ENCODE data around the gene PIP4K2A.
A peak's percentile ranks its signal among the peaks of the same experiment; 100 is the strongest.

The PIP4K2A gene

DNA sequence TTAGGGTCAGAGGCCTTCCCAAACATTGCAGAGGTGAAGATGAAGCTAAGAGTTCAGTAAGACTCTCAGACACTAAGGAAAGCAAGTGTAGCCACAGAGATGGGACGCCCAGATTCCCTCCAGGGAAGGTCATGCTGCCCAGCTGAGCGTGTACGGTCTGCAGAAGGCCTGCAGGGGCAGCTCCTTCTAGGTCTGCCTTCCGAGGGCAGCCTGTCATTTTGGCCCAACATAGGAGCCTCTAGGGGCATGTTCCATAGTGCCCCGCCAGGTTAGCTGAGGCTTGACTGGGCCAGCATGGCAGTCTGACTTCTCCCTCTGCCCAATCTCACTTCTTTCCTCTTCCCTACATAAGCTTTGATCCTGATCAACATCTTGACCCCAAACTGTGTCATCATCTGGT lies 130.7 kb downstream of the PIP4K2A start:
- no peak for DNase-seq

DNA sequence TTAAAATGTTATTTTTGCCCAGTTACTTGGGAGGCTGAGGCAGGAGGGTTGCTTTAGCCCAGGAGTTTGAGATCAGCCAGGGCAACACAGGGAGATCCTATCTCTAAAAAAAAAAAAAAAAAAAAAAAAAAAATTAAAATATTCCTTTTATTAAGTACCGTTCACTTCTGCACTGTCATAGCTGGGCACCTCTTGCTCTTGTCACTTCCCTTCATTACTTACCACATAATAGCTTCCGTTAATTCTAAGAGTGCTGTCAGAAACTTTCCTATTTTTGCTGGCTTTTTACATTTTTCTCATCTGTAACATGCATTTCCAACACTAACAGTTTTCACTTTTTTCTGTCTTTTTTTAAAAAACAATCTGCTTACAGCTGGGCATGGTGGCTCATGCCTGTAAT lies 132.9 kb downstream of the PIP4K2A start:
- DNase-seq = no peak

GRCh38 chr10:22580711-22581110 lies 133.7 kb downstream of the PIP4K2A start:
- DNase-seq = no peak

DNA sequence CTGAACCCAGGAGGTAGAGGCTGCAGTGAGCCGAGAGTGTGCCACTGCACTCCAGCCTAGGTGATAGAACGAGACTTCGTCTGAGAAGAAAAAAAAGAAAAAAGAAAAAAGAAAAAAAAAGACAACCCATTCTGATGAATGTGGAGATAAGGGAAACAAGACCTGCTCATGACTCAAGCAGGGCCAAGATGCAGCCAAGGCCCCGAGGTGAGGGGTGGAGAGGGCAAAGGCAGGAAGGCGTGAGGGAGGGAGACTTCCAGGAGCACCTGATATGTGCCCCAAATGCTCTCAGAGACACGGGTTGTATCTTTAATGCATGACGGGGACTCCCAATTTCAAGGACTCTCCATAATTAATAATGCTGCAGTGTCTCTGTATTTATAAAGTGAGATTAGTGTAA lies 134.6 kb downstream of the PIP4K2A start:
- no peak for DNase-seq

DNA sequence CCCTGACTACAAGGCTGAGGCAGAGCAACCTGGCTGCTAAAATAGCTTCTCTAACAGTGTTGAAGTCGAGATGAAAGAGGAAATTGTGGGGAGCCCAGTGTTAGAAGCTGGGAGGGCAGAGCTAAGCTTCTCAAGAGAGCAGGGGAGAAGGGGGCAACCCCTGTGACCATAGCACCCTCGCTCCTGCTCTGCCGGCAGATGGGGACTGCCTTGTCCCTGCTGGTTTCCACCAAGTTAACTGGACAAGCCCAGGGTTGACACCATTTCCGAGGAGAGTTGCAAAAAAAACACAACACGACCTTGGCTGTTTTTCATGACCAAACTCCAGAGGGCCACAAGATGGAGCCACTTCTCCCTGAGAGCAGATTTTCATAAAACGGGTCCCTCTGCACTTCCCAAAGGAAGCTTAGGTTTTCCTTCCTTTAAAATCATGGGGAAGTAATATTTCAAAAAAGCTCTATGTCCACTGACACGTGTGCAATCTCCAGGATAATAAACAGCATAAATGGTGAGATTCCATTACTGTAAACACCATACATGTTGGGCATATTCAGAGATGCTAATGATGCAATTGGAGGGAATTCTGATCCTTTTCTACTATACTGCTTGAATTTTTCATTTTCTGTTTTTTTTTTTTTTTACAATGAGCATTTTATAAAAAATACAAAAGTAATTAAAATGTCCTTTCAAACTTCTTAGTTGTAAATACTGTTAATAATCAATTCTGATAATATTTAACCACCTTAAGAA lies 140.4 kb downstream of the PIP4K2A start:
- DNase-seq = no peak

- DNase-seq = no peak
Observed at GRCh38 chr10:22570733-22571430, 143.5 kb downstream of the PIP4K2A start.

DNA sequence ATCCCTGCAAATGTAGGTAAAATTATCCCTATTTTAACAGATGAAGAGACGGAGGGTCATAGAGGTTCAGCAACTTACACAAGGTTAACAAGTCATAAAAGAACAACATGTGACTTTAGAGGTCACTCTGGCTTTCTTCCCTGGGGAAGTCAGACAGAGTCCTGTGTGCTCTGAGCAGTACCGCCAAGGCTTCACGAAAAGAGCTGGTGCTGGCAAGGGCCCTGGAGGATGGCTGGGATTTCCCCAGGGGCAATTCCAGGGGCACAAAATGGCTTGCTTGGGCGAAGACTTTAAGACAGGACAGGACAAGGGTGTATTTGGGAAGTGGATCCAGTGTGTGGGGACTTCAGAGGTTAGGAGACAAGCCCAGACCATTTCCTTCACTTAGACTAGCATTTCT lies 144.1 kb downstream of the PIP4K2A start:
- no peak for DNase-seq

- DNase-seq = no peak
Observed at GRCh38 chr10:22568928-22569327, 145.4 kb downstream of the PIP4K2A start.

DNA sequence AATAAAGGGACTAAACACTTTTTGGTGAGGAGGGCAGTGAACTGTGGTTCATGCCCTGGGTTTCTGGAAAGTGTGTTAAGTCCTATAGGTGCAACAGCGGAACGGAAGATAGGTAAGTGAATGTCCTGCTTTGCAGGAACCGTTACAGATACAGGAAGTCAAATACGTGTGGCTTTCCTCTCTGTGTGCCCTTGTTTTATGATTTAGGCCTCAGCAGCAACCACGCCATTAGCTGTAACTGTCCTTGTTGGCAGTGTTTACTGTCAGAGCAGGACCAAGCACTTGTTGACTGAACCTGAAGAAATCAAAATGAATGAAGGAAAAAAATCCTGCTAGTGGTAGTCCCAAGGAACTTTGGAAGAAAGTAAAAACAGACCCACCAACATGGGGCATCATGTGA lies 150.3 kb downstream of the PIP4K2A start:
- DNase-seq = no peak

- no peak for DNase-seq
Observed at GRCh38 chr10:22561909-22562308, 152.5 kb downstream of the PIP4K2A start.

DNA sequence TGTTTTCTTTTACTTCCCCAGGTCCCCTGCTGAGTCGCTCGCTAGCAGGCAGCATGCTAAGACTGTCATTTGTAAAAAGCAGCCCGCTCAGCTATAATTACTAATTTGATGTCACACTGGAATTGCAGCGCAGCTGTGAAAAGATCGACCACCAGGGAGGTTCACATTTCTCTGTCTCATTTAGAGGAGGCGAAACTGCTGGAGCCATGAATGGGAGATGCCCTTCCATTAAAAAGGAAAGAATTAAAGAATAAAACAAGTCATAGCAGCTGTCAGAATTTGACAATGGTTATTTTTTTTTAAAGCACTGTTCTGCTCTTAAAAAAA lies 153.5 kb downstream of the PIP4K2A start:
- no peak for DNase-seq

DNA sequence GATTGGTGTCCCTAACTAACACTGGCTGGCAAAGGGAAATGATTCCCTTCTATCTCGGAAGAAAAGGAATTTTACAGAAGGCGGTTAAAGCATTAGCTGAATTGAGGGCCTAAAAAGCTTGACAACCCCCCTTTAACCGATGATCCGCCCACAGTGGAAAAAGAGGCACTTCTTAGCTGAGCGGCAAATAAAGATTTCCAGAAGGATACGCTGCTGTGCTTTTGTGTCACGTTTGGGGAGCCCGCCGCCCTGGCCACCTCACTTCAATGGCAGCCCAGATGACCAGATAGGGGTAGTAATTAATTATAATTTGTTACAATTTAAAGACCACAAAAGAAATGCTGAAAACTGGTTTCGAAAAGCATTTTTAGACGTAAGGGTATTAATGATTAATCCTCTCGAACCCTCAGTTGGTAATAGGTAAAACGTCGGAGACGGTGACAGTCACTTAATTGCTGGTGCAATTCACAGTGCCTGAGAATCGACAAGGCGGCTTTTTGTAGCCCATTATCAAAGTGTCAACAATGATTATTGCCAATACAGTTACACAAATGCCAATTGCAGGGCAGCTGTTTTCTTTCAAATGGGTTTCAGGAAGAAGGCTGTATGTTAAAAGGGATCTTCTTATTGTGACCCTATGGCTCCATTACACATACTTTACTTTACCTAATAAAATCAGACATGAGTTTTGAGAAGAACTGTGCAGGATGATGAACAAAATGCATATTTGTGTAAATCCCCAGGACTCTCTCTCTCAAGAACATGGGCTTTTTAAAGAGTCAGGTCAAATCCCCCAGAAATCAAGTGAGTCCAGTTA lies 154.1 kb downstream of the PIP4K2A start:
- DNase-seq = no peak

- DNase-seq = no peak
Observed at GRCh38 chr10:22557321-22557720, 157.1 kb downstream of the PIP4K2A start.

GRCh38 chr10:22556774-22557173 lies 157.6 kb downstream of the PIP4K2A start:
- no peak for DNase-seq

GRCh38 chr10:22554461-22555182 lies 159.8 kb downstream of the PIP4K2A start:
- DNase-seq = no peak

- no peak for DNase-seq
Observed at GRCh38 chr10:22553452-22553995, 160.9 kb downstream of the PIP4K2A start.

DNA sequence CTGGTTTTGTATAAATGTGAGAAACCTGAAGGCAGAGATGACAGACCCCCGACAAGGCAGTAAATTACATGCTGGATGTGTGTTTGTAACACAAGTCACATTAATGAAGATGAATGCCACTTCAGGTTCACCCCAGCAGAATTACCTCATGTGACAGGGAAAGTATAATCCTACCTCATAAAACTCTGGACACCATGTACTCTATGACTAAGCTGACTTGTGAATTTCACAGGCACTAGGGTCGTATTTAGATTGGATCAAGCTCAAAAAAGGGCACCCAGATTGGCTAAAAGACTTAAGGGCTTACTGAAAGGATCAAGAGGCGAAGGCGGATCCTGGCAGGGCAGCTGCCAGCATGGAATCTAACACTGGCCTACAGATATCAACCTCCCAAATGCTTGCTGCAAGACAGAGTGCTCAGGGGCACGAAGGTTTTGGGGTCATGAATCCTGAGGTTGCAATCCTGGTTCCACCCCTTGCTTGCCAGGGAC lies 161.4 kb downstream of the PIP4K2A start:
- DNase-seq = no peak

DNA sequence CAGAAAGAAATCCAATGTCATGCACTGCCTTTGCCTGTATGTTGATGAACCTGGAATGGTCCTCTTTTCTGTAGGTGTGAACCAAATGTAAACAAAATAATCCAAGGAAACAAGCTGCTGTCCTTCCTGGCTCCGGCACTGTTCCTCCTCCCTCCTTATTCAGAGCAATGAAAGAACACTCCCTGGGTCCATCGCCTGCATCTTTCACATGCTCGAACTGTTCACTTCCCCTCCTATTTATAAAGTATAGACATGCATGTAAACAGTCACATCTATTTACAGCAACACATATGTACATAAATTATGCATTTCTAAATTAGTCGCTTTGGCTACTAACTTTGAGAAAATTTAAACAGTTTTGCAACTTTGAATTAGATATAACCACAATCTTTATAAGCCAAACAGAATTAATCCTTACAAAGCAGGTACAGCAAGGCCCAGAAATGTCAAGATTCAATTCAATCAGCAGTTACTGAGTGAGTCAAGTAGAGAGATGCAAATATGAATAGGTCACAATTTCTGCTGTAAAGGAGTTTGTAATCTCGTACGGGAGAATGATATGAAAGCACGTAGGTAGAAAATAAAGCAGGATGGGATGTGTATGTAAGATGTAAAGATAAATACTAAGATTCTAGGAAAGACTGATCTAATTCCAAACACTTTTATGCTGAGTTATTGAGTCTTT lies 162.6 kb downstream of the PIP4K2A start:
- no peak for DNase-seq

- DNase-seq = peak; percentile 66 to 67
Observed at GRCh38 chr10:22550732-22551131, 163.6 kb downstream of the PIP4K2A start.

DNA sequence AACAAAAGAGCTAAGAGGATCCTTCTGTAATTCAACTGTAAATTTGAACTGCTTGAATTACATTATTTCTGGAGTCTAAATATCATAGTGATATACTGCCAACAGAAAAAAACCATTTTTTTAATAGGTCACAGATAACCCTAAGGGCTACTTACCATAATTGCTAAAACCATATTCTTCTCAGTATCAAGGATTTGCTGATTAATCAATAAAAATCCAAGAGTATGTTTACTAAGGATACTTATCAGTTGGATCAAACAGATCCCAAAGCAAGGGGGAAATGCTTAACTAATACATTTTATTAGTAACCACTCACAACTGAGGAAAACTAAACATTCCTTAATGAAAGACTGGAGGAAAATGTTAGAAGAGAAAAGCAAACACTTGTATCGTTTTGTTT lies 166.0 kb downstream of the PIP4K2A start:
- DNase-seq = no peak

- no peak for DNase-seq
Observed at GRCh38 chr10:22545643-22546042, 168.7 kb downstream of the PIP4K2A start.

Measured in stimulated activated CD4-positive, alpha-beta T cell treated with anti-CD3 and anti-CD28 coated beads, Interleukin-2, amount 100 ng/mL, for 48 hours (primary cell).